Trophoblast cell (in vitro differentiated cells and primary cell): ENCODE data around the gene MIS18A.

ENCODE experiments used
- DNase-seq, 2 donors: peaks; one replicate each; pipeline ENCODE4 v3.0.0-alpha.2; 2016
- H2AFZ ChIP-seq: 2 replicates; pipeline ENCODE4 v1.6.1; 2013; ENCODE audit warnings: low read length, moderate library complexity, mild to moderate bottlenecking; ENCODE audit not compliant: insufficient read depth, poor library complexity
- H2AK5ac ChIP-seq: 2 replicates; pipeline ENCODE4 v1.6.1; 2013; ENCODE audit warnings: mild to moderate bottlenecking, low read length
- H2BK120ac ChIP-seq: 2 replicates; pipeline ENCODE4 v1.6.1; 2013; ENCODE audit warnings: low read length, mild to moderate bottlenecking, moderate library complexity; ENCODE audit not compliant: insufficient read depth, poor library complexity
- H2BK12ac ChIP-seq: 2 replicates; pipeline ENCODE4 v1.6.1; 2013; ENCODE audit warnings: mild to moderate bottlenecking, low read length, moderate library complexity
- H2BK5ac ChIP-seq: 2 replicates; pipeline ENCODE4 v1.6.1; 2013; ENCODE audit warnings: low read length, low read depth, moderate library complexity, mild to moderate bottlenecking; ENCODE audit not compliant: poor library complexity
- H3K14ac ChIP-seq: 2 replicates; pipeline ENCODE4 v1.6.1; 2013; ENCODE audit warnings: mild to moderate bottlenecking, low read length
- H3K18ac ChIP-seq: 2 replicates; pipeline ENCODE4 v1.6.1; 2013; ENCODE audit warnings: mild to moderate bottlenecking, low read length
- H3K23ac ChIP-seq: 2 replicates; pipeline ENCODE4 v1.6.1; 2013; ENCODE audit warnings: low read length
- H3K27ac ChIP-seq: 2 replicates; pipeline ENCODE4 v1.5.1; 2013; ENCODE audit warnings: low read depth, mild to moderate bottlenecking, inconsistent platforms, low read length, moderate library complexity
- H3K27me3 ChIP-seq: 2 replicates; pipeline ENCODE4 v1.6.1; 2013; ENCODE audit warnings: inconsistent platforms, mild to moderate bottlenecking, low read length, moderate library complexity; ENCODE audit not compliant: insufficient read depth
- H3K36me3 ChIP-seq, 2 experiments: 1 replicate in 1 of 2; 2 replicates in 1 of 2; pipeline ENCODE4 v1.6.1; 2013; ENCODE audit warnings: low read length in 2 of 2, mild to moderate bottlenecking in 2 of 2, moderate library complexity in 1 of 2; ENCODE audit not compliant: insufficient read depth in 2 of 2, control insufficient read depth in 1 of 2
- H3K4ac ChIP-seq: 2 replicates; pipeline ENCODE4 v1.6.1; 2013; ENCODE audit warnings: low read depth, mild to moderate bottlenecking, low read length, moderate library complexity
- H3K4me1 ChIP-seq, 2 experiments: 1 replicate in 1 of 2; 2 replicates in 1 of 2; pipeline ENCODE4 v1.6.1; 2013; ENCODE audit warnings: low read length in 2 of 2, mild to moderate bottlenecking in 2 of 2, moderate library complexity in 1 of 2; ENCODE audit not compliant: insufficient read depth in 2 of 2, control insufficient read depth in 1 of 2
- H3K4me2 ChIP-seq: 2 replicates; pipeline ENCODE4 v1.6.1; 2013; ENCODE audit warnings: inconsistent platforms, mild to moderate bottlenecking, low read length, moderate library complexity
- H3K4me3 ChIP-seq: 2 replicates; pipeline ENCODE4 v1.5.1; 2013; ENCODE audit warnings: mild to moderate bottlenecking, low read depth, low read length, inconsistent platforms
- H3K79me1 ChIP-seq: one replicate; pipeline ENCODE4 v1.6.1; 2013; ENCODE audit warnings: low read length
- H3K79me2 ChIP-seq: 2 replicates; pipeline ENCODE4 v1.6.1; 2013; ENCODE audit warnings: low read length, mild to moderate bottlenecking; ENCODE audit not compliant: control insufficient read depth, insufficient read depth, poor library complexity
- H3K9ac ChIP-seq: 2 replicates; pipeline ENCODE4 v1.6.1; 2013; ENCODE audit warnings: mild to moderate bottlenecking, low read length
- H3K9me3 ChIP-seq: 2 replicates; pipeline ENCODE4 v1.6.1; 2013; ENCODE audit warnings: low read depth, mild to moderate bottlenecking, control low read depth, inconsistent platforms, low read length; ENCODE audit not compliant: insufficient read depth
- H4K12ac ChIP-seq: 2 replicates; pipeline ENCODE4 v1.6.1; 2013; ENCODE audit warnings: low read depth, mild to moderate bottlenecking, low read length, moderate library complexity
- H4K8ac ChIP-seq: 2 replicates; pipeline ENCODE4 v1.6.1; 2013; ENCODE audit warnings: low read depth, mild to moderate bottlenecking, low read length, moderate library complexity
- H4K91ac ChIP-seq: one replicate; pipeline ENCODE4 v1.6.1; 2013; ENCODE audit warnings: low read depth, mild to moderate bottlenecking, low read length, moderate library complexity
- WGBS: extraction: QIAGEN DNeasy Blood & Tissue Kit; methylation state at CpG from one replicate; pipeline ENCODE4 v1.1.7; 2013; ENCODE audit warnings: missing lambda C conversion rate; ENCODE audit not compliant: insufficient read length, insufficient coverage; ENCODE audit errors: extremely low coverage; 5-methylcytosine and 5-hydroxymethylcytosine counted together

MIS18A gene

DNA sequence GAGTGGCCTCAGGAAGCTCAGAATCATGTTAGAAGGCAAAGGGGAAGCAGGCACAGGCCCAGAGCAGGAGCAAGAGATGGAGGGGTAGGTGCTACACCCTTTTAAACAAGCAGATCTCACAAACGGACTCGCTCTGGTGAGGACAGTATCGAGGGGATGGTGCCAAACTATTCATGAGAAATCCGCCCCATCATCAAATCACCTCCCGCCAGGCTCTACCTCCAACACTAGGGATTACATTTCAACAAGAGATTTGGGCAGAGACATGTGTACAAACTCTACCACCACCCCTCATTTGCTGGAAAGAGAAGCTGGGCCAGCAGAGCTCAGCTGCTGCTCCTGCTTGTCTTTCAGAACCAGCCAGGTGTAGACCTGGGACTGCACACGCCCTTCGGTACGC, 32.9 kb downstream of the MIS18A start:
- Histone ChIP-seq H3K4ac (no peak overlapping the region), H3K79me1 (no peaks in the 10 kb centered on the region), H2BK12ac (no peak overlapping the region), H3K9me3 (no peaks in the 10 kb centered on the region), H3K9ac (no peak overlapping the region), H4K91ac (no peak overlapping the region), H3K79me2 (no peaks in the 10 kb centered on the region), H4K12ac (no peak overlapping the region), H3K27ac (no peak overlapping the region), H2BK120ac (no peak overlapping the region), H3K27me3 (no peaks in the 10 kb centered on the region), H2AK5ac (no peak overlapping the region), H3K36me3 (no peaks in the 10 kb centered on the region), H2BK5ac (no peak overlapping the region), H3K4me2 (no peak overlapping the region), H3K4me1 (no peaks in the 10 kb centered on the region), H3K23ac (no peak overlapping the region), H4K8ac (no peak overlapping the region), H3K14ac (no peak overlapping the region), H2AFZ (no peak overlapping the region), H3K4me3 (no peak overlapping the region), H3K18ac (no peak overlapping the region)
- no CpG with 5 or more reads among the region's 8 CpGs for WGBS
- no peak for DNase-seq

- no peak overlapping the region for H4K12ac ChIP-seq
- H3K4me1 ChIP-seq = no peaks in the 10 kb centered on the region
- no peak overlapping the region for H3K9ac ChIP-seq
- H3K27me3 ChIP-seq = no peaks in the 10 kb centered on the region
- no peak overlapping the region for H3K23ac ChIP-seq
- no peak overlapping the region for H4K91ac ChIP-seq
- no peak overlapping the region for H2AFZ ChIP-seq
- no peak overlapping the region for H2BK5ac ChIP-seq
- no peaks in the 10 kb centered on the region for H3K36me3 ChIP-seq
- H4K8ac ChIP-seq = no peak overlapping the region
- no peak overlapping the region for H3K14ac ChIP-seq
- WGBS = no CpG with 5 or more reads among the region's 7 CpGs
- H2AK5ac ChIP-seq = no peak overlapping the region
- H3K9me3 ChIP-seq = no peaks in the 10 kb centered on the region
- no peak overlapping the region for H3K18ac ChIP-seq
- no peak overlapping the region for H2BK12ac ChIP-seq
- no peaks in the 10 kb centered on the region for H3K79me1 ChIP-seq
- no peak overlapping the region for H3K4ac ChIP-seq
- no peak for DNase-seq
- no peak overlapping the region for H3K4me2 ChIP-seq
- no peak overlapping the region for H2BK120ac ChIP-seq
- H3K79me2 ChIP-seq = no peaks in the 10 kb centered on the region
- H3K4me3 ChIP-seq = no peak overlapping the region
- no peak overlapping the region for H3K27ac ChIP-seq
These were observed 37.8 kb downstream of the MIS18A start for GRCh38 chr21:32240851-32241687.

DNA sequence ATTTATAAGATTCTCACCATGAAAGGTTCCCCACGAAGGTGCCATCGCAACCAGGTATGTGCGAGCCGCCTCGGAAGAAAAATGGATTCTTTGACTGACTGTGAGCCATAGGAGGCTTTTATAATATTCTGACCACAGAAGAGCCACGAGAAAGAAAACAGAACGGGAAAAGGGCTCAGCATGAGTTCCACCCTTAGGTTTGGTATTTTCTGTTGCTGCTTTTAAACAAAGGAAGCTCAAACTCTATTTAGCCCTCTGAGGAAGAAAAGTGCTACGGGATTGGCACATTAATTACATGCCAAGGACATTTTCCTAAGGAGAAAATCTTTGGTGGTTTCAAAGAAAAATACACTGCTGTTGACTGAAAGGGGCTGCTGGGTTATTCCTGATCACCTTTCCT, 39.3 kb downstream of the MIS18A start:
- Histone ChIP-seq H3K9ac (no peak overlapping the region), H3K4me2 (no peak overlapping the region), H3K9me3 (peaks cover under 1% of the 10 kb centered on the region), H2BK120ac (no peak overlapping the region), H4K8ac (no peak overlapping the region), H3K23ac (no peak overlapping the region), H3K27me3 (no peaks in the 10 kb centered on the region), H4K91ac (no peak overlapping the region), H3K4me3 (no peak overlapping the region), H3K4me1 (no peaks in the 10 kb centered on the region), H2AFZ (no peak overlapping the region), H3K79me1 (no peaks in the 10 kb centered on the region), H2AK5ac (no peak overlapping the region), H3K18ac (no peak overlapping the region), H3K27ac (no peak overlapping the region), H2BK12ac (no peak overlapping the region), H4K12ac (no peak overlapping the region), H3K36me3 (no peaks in the 10 kb centered on the region), H3K79me2 (no peaks in the 10 kb centered on the region), H3K4ac (no peak overlapping the region), H2BK5ac (no peak overlapping the region), H3K14ac (no peak overlapping the region)
- DNase-seq = no peak
- no CpG with 5 or more reads among the region's 8 CpGs for WGBS

DNA sequence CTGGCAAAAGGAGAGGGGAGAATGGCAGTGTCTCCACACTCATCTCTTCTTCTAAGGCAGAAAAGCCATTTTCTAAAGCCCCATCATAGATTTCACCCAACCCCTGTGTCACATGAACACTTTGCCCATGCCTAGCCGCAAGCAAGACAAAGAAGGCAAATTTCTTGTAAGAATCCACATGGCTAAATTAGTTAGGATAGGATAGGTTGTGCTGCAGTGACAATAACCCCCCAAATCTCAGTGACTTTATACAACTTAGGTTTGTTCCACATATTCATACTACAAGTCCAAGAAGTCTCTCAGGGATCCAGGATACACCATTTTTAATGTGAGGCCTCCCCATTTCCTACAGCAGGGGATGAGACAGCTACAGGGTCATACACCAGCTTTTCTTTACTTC, 40.8 kb downstream of the MIS18A start:
- WGBS = no CpG with 5 or more reads among the region's 1 CpG
- no peaks in the 10 kb centered on the region for H3K79me2 ChIP-seq
- peaks cover 2% of the 10 kb centered on the region for H3K9me3 ChIP-seq
- no peak overlapping the region for H3K4me3 ChIP-seq
- H4K91ac ChIP-seq = no peak overlapping the region
- H4K8ac ChIP-seq = no peak overlapping the region
- no peaks in the 10 kb centered on the region for H3K27me3 ChIP-seq
- H3K4ac ChIP-seq = no peak overlapping the region
- no peak overlapping the region for H3K14ac ChIP-seq
- no peak overlapping the region for H2AFZ ChIP-seq
- no peak overlapping the region for H2BK12ac ChIP-seq
- no peak for DNase-seq
- H2BK5ac ChIP-seq = no peak overlapping the region
- H3K36me3 ChIP-seq = no peaks in the 10 kb centered on the region
- no peak overlapping the region for H2BK120ac ChIP-seq
- no peaks in the 10 kb centered on the region for H3K4me1 ChIP-seq
- H3K9ac ChIP-seq = no peak overlapping the region
- no peaks in the 10 kb centered on the region for H3K79me1 ChIP-seq
- no peak overlapping the region for H4K12ac ChIP-seq
- no peak overlapping the region for H3K18ac ChIP-seq
- no peak overlapping the region for H2AK5ac ChIP-seq
- no peak overlapping the region for H3K27ac ChIP-seq
- no peak overlapping the region for H3K4me2 ChIP-seq
- no peak overlapping the region for H3K23ac ChIP-seq
